NCI-H187 (cell line): ENCODE results near the gene ZFP64.

Experiments
- DNase-seq, 2 experiments: peaks; one replicate each; lab custom pipeline; 2025; lab: John Stamatoyannopoulos, UW

ZFP64 gene

DNA sequence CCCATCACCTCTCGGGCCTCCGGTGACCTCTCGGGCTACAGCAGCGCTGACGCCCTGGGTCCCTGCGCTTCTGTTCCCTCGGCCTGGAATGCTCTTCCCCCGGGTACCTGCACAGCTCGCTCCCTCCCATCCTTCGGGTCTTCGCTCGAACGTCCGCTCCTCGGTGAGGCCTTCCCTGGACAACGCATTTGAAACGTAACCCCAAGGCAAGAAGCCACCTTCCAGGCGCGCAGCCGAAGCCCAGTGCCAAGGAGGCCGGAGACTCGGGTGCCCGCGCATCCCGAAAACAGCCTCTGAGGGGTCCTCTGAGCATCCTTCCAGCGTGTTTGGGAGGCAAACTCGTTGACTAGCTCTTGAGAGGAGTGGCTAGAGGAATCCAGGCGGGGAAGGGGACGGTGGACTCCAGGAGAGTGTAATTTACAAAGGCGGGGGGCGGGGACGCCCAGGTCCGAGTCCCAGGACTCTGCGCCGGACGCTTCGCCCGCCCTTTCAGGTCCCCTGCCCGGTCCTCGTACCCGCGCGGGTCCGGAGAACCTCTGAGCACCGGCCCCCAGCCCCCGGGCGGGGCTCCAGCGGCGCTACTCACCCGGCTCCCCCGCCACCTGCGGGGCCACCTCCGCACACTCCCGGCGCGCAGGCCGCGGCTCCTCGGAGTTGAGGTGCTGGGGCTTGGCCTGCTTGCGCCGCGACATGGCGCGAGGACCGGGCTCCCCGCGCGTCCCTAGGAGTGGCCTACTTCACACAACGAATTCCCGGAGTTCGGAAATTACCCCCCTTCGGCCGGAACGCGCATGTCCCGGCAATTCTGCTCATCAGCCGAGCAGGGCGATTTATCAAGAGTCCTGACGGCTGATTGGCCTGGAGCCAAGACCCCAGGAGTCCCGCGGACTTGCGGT lies 86.8 kb downstream of the ZFP64 start:
- no peak for DNase-seq

DNA sequence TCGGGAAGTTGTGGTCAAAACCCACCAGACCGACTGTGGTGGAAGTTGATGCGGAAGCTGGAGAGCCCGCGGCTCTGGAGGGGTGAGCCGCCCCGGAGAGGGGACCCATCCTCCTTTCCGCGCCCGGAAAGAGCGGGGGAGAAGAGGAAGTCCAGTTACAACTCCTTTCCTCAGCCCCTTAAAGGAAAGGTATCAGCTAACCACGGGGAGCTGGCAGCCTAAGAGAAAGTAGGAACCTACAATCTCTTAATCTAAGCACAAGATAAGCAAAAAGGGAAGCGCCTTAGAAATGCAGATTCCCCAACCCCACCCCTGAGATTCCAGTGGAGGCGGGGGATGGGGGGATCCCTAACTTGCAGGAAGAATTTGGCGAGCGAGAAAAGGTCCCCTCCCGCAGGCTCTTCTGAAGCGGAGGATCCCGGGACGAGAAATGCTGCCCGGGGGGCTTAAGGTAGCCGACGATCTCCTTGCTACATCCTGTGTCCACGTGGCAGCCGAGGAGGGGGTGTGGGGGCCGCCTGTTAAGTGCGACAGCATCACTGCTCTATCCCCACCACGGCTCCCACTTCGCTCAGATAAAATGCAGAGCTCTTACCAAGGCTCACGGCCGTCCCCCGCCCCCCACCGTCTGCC lies 87.5 kb downstream of the ZFP64 start:
- no peak for DNase-seq

DNA sequence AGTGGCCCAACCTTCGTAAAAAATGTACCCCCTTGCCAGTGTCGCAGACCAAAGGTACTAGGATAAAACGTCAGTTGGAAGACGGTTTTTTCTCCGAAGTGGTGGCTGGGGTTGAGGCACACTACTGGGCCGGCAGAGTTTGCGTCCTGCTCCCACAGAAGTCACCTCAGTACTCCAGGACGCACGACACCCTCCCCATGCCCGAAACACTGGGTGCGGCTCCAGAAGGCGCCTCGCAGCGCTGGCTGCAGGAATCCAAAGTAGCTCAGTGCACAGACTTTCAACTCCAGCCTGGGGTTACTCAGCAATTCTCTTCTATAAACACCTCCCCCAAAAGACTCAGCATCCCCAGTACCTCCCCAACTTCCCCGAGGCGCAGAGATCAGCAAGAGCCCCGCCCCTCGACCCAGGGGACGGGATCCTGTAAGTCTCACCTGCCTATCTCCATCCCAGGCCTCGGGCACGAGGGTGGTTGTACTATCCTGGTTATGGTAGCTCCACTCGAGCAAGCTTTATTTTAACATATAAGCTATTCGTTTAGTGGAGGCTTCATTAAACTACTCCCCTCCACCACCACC lies 88.2 kb downstream of the ZFP64 start:
- no peak for DNase-seq

DNA sequence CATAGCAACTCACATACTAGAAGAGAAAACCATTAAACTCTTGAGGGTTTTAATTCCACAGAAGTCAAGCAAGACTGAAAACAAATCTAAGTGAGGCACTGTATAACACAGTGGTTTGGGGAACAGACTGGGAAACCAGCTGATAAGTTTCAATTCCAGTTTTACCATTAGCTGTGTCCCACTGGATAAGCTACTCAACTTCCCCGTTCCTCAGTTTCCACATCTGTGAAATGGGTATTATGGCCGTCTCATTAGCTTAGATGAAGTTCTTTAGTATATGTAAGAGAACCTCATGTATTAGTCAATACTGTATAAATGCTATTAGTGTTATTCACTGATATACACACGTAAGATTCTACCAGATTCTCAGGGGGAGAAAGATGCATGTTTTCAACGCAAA lies 89.0 kb downstream of the ZFP64 start:
- DNase-seq, result no peak

DNA sequence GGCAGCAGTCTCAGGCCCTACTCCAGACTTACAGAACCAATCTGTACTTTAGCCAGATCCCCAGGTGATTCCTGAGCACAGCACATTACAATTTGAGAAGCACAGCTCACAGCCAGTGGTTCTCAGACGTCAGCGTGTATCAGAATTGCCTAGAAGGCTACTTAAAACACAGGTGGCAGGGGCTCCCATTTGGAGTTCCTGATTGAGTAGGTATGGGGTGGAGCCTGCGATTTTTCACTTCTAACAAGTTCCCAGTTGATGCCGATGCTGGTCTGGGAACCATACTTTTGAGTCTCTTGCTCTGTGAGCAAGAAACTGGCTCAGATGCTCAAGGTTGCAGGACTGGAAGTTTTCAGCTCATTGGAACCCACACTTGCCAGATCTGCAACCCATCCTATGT lies 89.5 kb downstream of the ZFP64 start:
- no peak for DNase-seq
